Fibroblast of upper back skin (primary cell): ENCODE measurements around the gene RDM1.
A peak's percentile ranks its signal among the peaks of the same experiment; 100 is the strongest.

Source experiments
- DNase-seq: peaks from one replicate; pipeline ENCODE4 v3.0.0-alpha.2; 2013

The RDM1 gene

DNA sequence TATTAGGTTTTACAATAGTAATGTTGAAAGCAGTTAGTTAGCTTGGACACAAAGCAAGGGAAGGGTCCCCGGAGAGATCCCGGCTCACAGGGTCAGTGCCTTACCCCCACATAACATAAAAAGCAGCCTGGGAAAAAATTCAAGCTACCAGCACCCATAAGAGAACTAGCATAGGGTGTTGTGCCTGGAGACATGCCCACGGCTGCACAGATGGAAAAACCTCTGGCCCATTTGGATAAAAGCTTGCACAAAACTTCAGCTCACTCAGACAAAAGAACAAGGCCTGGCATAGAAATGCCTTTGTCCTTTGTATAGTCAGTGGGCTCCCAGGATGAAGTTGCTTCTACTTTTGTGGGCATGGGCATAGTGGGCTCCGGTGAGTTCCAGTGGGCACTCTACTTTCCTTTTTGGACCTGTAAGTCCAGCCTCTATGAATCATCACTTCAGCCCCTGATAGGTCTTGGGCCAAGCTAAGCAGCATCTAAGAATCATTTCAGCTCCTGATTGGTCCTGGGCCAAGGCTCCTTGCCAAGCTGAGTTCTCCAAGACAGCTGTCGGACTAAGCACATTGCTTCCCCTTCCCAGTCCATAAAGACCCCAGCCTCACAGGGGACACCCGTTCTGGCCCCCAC, 1.3 kb upstream of the RDM1 start:
- peak; percentile 47 for DNase-seq

DNA sequence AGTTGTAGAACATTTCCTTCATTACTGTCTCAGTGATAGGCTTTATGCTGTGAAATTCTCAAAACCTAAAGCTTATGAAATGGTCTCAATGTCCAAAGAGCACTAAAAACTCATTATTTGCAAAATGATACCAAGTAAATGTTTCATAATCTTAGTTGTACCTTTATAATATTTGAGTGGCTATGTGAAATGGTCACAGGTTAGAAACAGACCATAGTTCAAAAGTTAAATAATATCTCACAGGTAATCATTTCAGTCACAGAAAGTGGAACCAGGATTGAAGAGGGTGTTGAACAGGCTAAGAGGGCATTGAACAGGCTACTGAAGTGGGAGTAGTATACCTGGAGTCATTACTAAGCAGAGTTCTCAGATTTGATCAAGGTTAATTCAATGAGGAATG, 2.9 kb downstream of the RDM1 start:
- DNase-seq, result no peak

DNA sequence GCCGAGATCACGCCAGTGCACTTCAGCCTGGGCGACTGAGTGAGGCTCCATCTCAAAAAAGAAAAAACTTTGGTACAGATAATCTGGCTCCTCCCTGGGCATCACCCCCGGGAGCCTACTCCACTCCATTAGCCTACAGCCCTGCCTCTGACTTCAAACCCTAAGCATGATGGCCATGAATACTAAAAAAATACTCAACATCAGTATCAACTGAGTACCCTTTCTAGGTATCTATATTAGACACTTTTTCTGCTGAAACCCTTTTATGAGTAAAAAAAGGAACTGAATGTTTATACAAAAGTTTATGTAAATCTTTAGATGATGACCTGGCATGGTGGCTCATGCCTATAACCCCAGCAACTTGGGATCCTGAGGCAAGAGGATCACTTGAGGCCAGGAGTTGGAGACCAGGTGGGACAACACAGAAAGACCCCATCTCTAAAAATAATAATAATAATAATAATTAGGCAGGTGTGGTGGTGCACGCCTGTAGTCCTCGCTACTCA, 6.9 kb downstream of the RDM1 start:
- DNase-seq, result no peak

DNA sequence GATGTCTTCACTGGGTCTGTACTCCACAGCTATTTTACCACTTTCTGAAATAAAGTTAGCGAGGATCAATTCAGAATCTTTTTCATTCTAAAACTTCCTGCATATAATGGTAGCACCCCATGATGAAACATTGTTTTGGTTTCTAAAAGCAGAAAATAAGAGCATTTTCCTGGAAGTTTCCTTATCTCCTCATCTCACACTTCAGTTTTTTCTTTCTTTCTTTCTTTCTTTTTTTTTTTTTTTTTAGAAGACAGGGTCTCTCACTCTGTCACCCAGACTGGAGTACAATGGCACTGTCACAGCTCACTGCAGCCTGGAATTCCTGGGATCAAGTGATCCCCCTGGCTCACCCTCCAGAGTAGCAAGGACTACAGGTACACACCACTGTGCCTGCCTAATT, 10.3 kb downstream of the RDM1 start:
- no peak for DNase-seq

DNA sequence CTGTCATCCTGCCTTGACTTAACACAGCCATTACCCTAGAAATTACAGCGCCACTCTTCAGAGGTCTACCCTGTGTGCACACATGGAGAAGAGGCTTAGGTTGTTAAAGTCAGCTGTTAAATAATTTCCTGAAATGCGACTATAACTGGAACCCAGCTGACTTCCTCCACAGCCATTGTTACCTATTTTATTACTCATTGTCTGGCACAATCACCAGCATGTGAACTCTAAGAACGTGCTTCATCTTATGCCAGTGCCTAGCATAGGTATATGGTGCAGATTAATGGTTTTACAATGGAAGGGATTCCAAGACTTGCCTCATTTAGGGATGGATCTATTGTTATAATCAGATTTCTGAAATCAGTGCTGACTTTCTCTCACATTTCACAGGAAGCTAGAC, 11.9 kb downstream of the RDM1 start:
- DNase-seq, result no peak

DNA sequence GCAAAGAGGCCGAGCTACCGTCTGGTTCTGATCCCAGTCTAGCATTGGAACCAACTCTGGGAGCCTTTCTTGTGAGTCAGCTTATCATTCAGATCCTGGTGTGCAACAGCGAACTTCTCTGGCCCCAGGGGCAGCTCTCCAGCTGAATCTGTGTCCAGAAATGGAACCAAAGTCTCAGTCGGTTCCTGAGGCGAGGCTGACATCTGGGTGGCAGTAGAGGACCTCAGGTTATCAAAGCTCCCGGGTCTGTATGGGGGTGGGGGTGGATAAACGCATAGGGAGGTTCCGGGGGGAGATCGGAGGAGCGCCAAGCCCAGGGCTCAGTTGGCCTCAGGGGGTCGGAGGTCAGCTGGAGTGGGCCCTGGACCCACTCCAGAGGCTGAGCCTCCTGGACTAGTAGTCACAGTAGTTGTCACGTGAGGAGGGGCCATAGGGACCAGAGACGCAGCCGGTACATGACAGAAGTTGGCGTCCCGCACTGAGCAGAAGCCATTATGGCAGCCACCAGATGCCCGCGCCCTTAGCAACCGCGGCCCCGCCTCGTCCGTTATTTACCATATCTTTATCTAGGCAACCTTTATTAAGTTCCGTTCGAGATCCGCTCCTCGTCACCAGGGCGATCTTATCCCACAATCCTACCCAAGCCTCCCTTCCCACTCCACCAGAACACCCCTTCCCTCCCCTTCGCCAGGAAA, 12.9 kb downstream of the RDM1 start:
- DNase-seq, result no peak

DNA sequence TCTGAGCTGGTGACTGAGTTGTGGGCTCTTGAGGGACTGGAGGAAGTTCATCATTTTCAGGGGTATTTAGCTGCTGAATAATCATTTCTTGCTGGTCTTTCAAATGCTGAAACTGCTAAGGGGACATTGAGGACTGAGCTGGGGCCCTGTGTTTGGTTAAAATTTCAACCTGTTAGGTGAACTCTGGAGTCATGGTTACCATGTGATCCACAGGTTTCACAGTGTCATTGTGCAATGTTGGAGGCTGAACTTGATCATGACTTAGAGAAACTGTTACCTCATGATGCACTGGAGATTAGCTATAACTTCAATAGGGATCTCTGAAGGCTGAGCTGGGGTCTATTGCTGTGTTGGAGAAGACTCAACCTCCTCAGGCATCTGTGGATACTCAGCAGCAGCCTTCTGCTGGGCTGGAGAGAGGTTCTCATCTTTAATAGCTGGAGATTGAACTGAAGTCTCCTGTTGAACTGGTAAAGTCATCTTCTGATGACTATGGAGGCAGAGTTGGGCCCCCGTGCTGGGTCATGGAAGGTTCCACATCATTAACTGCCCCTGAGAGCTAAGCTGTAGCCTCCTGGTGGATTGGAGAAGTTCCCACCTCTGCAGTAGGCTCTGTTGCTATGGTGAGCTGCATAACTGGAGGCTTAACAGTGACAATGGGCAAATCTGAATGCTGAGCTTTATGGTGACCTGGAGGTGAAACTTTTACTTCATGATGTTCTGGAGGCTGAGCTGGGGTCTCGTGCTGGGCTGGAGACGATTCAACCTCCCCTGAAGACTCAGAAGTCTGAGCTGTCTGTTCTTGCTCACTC, 15.2 kb downstream of the RDM1 start:
- no peak for DNase-seq

DNA sequence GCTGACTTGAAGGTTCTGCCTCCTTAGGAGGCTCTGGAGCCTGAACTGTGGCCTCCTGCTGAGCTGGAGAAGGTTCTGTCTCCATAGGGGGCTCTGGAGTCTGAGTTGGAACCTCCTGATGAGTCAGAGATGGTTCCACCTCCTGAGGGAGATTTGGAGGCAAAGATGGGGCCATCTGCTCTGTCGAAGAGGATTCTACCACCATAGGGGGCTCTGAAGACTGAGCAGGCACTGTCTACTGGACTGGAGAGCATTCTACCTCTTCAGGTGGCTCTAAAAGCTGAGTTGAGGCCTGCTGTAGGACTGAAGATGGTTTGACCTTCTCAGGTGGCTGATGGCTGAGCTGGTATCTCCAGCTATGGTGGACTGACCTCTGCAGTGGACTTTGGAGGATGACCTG, 16.2 kb downstream of the RDM1 start:
- no peak for DNase-seq

DNA sequence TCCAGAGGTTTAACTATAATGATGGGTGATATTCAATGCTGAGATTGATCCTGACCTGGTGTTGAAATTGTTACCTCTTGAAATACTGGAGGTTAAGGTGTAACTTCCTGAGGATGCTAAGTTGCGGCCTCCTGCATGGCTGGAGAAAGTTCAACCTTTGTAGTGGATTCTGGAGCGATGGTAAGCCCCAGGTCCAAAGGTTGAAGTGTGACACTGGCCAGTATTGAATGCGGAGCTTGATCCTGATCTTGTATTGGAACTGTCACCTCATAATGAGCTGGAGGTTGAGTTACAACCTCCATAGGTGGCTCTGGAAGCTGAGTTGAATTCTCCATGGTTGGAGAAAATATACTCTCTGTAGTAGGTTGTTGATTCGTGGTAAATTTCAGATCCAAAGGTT, 17.0 kb downstream of the RDM1 start:
- DNase-seq, result no peak

DNA sequence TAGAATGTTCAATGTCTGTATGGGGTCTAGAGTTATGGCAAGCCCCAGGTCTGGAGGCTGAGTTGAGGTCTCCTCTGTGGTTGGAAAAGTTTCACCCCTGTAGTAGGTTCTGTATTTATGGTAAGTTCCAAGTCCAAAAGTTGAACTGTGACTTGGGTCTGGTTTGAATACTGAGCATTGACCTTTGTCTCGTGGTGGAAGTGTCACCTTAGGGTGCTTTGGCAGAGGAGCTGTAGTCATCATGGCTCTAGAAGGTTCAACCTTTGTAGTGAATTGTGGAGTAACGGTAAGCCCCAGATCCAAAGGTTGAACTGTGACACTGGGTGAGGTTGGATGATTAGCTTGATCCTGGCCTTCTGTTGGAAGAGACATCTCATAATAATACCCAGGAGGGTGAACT, 17.6 kb downstream of the RDM1 start:
- no peak for DNase-seq

DNA sequence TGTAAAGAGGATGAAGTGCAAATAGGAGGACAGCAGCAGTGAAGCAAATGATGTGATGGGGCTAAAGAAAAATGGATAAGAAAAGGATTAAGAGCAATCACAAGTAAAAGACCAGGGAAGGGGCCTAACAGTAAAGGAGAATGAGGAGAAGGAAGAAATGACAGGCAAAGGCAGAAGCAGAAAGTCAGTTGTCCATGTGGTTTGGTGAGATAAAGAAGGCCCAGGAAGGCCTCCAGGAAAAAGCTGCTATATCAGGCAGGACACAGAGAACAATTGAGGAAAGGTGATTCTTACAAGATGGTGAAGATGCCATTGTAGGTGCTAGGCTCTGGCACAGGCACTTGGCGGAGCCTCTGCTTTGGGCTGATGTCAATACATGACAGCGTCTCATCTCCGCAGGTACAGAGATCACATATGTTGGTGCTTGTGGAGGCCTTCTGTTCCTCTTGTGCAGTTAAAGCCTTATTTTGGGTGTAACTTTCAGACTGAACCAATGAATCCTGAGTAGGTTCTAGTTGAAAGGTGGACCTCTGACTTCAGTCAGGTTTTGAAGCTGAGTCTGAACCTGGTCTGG, 18.1 kb downstream of the RDM1 start:
- DNase-seq, result no peak

DNA sequence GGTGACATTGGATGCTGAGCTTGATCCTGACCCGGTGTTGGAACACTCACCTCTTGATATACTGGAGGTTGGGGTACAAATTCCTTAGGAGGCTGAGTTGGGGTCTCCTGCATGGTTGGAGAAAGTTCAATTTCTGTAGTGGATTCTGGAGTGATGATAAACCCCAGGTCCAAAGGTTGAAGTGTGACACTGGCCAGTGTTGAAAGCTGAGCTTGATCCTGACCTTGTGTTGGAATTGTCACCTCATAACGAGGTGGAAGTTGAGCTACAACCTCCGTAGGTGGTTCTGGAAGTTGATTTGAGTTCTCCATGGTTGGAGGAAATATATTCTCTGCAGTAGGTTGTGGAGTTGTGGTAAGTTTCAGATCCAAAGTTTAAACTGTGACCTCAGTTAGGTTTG, 21.2 kb downstream of the RDM1 start:
- no peak for DNase-seq

DNA sequence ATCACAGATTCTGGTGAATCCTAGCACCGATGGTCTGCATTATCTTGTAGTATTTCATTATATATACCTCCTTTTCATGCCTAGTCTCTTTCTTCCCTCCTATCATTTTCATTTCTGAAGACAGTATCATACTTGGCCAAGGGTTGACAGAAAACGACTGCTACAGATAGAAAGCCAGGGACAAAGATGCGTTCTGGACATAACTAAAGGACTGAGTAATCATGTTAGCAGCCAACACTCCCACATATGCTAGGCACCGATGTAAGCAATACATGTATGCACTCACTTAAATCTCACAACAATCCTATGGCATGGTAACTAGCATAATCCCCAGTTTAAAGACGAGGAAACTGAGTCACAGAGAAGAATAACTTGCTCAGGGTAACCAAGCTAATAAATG, 22.9 kb downstream of the RDM1 start:
- no peak for DNase-seq

DNA sequence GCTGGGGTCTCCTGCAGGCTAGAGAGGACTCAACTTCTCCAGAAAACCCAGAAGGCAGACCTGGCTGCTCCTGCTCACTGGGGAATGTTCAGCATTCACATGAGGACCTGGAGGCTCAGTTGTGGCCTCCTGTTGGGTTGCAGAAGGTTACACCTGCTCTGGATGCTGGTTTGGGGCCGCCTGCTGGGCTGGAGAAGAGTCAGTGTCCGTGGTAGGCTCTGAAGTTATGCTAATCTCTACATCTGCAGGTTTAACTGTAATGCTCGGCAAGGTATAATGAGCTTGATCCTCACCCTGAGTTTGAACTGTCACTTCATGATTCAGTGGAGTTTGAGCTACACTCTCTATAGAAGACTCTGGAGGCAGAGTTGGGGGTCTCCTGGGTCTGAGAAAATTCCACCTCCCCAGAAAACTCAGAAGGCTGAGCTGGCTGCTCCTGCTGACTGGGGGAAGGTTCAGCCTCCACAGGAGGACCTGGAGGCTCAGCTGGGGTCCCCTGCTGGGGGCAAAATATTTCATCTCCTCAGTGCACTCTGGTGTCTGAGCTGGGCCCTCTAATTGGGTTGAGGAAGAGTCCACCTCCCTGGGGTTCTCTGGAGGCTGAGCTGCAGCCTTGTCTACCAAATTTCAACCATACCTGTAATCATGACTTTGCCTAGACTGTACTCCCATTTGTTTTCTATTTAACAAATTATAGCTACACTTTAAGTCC, 23.5 kb downstream of the RDM1 start:
- DNase-seq, result no peak

DNA sequence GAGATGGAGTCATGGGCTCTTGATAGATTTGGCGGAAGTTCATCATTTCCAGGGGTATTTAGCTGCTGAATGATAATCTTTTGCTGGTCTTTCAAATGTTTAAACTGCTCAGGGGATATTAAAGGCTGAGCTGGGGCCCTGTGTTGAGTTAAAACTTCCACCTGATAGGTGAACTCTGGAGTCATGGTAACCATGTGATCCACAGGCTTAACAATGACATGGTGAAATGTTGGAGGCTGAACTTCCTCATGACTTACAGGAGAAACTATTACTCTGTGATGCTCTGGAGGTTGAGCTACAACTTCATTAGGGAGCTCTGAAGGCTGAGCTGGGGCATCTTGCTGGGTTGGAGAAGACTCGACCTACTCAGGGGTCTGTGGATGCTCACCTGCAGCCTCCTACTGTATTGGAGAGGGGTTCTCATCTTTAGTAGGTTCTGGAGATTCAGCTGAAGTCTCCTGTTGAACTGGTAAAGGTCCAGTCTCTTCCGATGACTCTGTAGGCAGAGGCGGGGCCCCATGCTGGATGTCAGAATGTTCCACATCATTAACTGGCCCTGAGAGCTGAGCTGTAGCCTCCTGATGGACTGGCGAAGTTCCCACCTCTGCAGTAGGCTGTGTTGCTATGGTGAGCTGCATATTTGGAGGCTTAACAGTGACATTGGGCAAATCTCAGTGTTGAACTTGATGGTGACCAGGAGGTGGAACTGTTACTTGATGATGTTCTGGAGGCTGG, 24.2 kb downstream of the RDM1 start:
- DNase-seq, result peak; percentile 11

DNA sequence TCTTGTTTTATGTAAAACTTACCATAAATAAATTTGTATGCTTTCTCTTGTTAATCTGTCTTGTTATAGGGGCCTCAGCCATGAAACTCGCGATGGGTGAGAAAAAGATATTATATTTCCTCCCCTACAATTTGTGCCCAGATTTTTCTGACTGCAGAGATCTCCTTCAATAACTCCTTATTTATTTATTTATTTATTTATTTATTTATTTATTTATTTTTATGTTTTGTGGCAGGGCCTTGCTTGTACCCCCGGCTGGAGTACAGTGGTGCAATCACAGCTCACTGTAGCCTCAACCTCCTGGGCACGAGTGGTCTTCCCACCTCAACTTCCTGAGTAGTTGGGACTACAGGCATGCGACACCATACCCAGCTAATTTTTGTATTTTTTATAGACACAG, 27.1 kb downstream of the RDM1 start:
- DNase-seq, result no peak

DNA sequence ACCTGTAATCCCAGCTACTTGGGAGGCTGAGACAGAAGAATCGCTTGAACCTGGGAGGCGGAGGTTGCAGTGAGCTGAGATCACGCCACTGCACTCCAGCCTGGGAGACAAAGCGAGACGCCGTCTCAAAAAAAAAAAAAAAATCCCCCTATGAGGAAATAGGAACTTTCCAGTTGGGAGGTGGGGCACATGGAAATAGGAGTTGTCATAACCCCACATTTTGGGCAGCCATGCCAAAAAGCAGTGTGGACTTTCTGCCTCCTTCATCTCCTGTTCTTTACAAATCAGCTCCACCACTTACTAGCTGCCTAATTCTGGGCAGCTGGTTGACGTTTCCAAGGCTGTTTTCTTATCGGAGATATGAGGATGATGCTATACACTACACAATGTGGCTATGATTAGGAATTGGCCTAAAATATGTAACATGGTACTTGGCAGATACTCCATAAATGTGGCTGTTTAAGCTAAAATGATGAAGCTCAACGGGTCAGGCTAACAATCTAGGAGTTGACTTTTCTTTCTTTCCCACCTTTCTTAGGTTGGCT, 28.9 kb downstream of the RDM1 start:
- peak; percentile 24 for DNase-seq

DNA sequence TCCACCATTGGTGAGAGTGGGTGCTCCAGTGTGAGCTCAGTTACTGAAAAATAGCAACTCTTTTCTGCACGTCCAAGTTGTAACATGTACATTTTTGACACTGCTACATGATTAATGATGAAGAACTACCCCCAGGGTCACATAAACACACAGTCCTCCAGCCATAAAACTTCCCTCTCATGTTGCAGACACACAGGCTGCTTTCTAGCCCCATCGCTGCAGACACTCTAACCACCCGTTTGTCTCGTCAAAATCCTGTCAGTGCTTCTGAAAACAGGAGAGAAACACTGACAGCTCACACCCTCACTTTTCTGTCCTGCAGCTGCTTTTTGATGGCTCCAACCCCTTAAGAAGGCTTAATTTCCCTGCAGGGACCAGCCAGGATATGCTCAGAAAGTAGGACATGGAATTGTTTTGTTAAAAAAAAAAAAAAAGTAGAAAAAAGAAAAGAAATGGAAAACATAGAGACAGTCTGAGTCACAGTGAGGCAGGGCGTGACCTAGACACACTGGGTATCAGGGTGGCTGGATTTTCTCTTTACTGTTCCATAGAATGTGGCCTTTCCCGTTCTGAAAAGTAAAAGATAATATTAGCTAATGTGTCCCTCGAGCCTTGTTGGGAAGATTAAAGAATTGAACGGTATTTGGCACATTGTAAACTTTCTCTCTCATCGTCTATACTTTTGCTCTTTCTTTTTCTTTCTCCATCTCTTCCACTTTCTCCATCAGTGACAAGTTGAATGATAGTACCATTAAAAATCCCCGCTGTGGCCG, 29.7 kb downstream of the RDM1 start:
- DNase-seq, result peak; percentile 46

DNA sequence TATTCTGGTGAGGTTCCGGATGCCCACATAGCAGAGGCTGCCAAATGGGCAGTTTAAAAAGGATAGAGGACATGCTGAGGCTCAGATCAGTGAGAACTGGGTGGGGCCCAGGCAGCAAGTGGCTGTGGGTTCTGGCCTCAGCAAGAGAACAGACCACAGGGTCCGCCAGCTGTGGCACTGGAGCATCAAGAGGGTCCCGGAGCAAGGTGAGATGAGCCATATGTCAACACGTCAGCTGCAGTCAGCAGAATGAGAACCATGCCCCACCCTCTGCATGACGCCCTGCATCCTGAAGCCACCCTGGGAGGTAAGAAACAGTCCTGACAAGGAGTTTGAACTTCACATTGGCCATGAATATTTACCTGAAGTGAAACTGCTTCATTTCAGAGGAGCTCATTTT, 30.3 kb downstream of the RDM1 start:
- DNase-seq, result no peak

DNA sequence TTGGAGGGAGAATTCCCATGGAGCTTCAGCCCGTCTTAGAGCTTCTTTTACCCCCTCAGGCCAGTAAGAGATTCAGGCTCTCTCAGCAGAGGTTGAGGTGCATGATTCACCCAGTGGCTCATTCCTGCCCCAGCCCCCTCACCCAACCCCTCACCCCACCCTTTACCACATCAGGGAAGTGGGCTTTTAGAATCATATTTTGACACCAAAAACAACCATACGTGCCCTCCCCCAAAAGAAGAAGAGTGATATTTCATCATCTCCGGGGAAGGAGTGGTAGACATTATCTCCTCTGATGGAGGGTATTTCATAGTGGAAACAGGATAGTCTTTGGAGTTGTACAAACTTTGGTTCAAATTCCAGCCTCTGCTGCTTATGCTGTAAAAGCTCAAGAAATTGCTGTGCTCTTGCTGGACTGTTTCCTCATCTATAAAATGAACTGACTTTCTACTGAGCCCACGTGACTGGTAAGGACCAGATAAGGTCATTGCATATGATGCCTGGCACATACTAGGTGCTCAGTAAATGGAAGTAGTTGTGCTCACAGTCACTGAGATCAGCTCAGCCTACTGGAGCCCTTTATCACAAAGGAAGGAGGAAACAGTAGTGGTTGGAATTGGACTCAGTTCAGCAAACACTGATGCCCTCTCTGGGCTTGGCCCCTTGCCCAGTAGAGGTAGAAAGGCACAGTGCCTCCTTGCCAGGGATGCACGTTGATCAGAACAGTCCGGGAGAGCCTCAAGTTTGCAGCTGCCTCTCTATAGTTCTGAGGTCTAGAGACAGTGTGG, 32.1 kb downstream of the RDM1 start:
- DNase-seq, result peak; percentile 21
